H1 (cell line): Measurements from ENCODE around the gene IQSEC3. TPM values are rescaled to one million over a fixed set of nuclear protein-coding genes. Genes with fewer than 3 reads are reported as not detected.

Source experiments
- CTCF ChIA-PET: fragments of 300-600 bp; sonication (Branson Sonifier 250); formaldehyde crosslinking; loops from one replicate; lab custom pipeline; 2021; ENCODE audit not compliant: partially characterized antibody; lab: Charles Lee
- POLR2A ChIA-PET: fragments of 300-600 bp; sonication (Branson Sonifier 250); formaldehyde crosslinking; loops from one replicate; lab custom pipeline; 2021; ENCODE audit warnings: inconsistent platforms; ENCODE audit not compliant: partially characterized antibody; lab: Charles Lee
- DNase-seq, 2 experiments: peaks; one replicate each; pipeline versions ENCODE4 v3.0.0 to v3.0.0-alpha.2; 2010 to 2022; ENCODE audit warnings: low spot score in 2 of 2, low read depth in 1 of 2, mixed read lengths in 1 of 2
- FAIRE-seq: peaks from 2 replicates; lab custom pipeline; 2011; peaks lifted over from hg19 to GRCh38; lab: Jason Lieb, UNC
- H2AFZ ChIP-seq: 2 replicates; pipeline ENCODE4 v1.8.1; 2012; ENCODE audit warnings: low read length, inconsistent platforms
- H2AK5ac ChIP-seq: 2 replicates; pipeline ENCODE4 v1.6.1; 2013; ENCODE audit warnings: low read depth, low read length
- H2BK120ac ChIP-seq: replicated peaks from 2 replicates; pipeline ENCODE3; 2013; ENCODE audit warnings: low read depth, low read length, inconsistent platforms
- H2BK12ac ChIP-seq: 2 replicates; pipeline ENCODE4 v1.6.1; 2013; ENCODE audit warnings: low read depth, low read length
- H2BK15ac ChIP-seq: 2 replicates; pipeline ENCODE4 v1.6.1; 2013; ENCODE audit warnings: low read length
- H2BK20ac ChIP-seq: 2 replicates; pipeline ENCODE4 v1.6.1; 2013; ENCODE audit warnings: low read length
- H2BK5ac ChIP-seq: 2 replicates; pipeline ENCODE4 v1.6.1; 2013; ENCODE audit warnings: low read depth, low read length
- H3K14ac ChIP-seq: 2 replicates; pipeline ENCODE4 v1.6.1; 2013; ENCODE audit warnings: inconsistent platforms; ENCODE audit not compliant: insufficient read length
- H3K18ac ChIP-seq: 2 replicates; pipeline ENCODE4 v1.6.1; 2013; ENCODE audit warnings: low read length; ENCODE audit errors: extremely low read depth
- H3K23ac ChIP-seq: 2 replicates; pipeline ENCODE4 v1.6.1; 2013; ENCODE audit warnings: inconsistent platforms; ENCODE audit not compliant: insufficient read length
- H3K23me2 ChIP-seq: 2 replicates; pipeline ENCODE4 v1.6.1; 2013; ENCODE audit warnings: low read depth, low read length
- H3K27ac ChIP-seq: 2 replicates; pipeline ENCODE4 v1.6.1; 2011; ENCODE audit warnings: low read depth, low read length, inconsistent platforms
- H3K27me3 ChIP-seq, 4 experiments: replicated peaks in 1 of 4; 1 replicate in 1 of 4; 2 replicates in 3 of 4; pipeline versions ENCODE4 v1.6.1 to v1.8.1; 2011 to 2013; ENCODE audit warnings: low read length in 3 of 4, mild to moderate bottlenecking in 3 of 4, inconsistent platforms in 2 of 4, mixed read lengths in 2 of 4, moderate library complexity in 1 of 4; ENCODE audit not compliant: control insufficient read depth in 3 of 4, insufficient read depth in 3 of 4; ENCODE audit errors: extremely low read depth in 1 of 4
- H3K36me3 ChIP-seq, 4 experiments: 2 replicates each; pipeline versions ENCODE4 v1.6.1 to v1.8.1; 2011 to 2013; ENCODE audit warnings: mild to moderate bottlenecking in 4 of 4, low read length in 3 of 4, moderate library complexity in 2 of 4, control low read depth in 1 of 4, inconsistent platforms in 1 of 4; ENCODE audit not compliant: insufficient read depth in 4 of 4, control insufficient read depth in 2 of 4
- H3K4ac ChIP-seq: replicated peaks from 2 replicates; pipeline ENCODE3; 2013; ENCODE audit warnings: low read length, low read depth, mixed read lengths, inconsistent platforms; ENCODE audit not compliant: insufficient read length
- H3K4me1 ChIP-seq, 4 experiments: replicated peaks in 1 of 4; 1 replicate in 1 of 4; 2 replicates in 3 of 4; pipeline versions ENCODE4 v1.6.1 to v1.8.1; 2011 to 2013; ENCODE audit warnings: low read length in 3 of 4, inconsistent platforms in 2 of 4, mixed read lengths in 1 of 4; ENCODE audit not compliant: insufficient read depth in 4 of 4, control insufficient read depth in 3 of 4
- H3K4me2 ChIP-seq, 2 experiments: 2 replicates each; pipeline versions ENCODE4 v1.6.1 to v1.8.1; 2011 to 2013; ENCODE audit warnings: low read depth in 2 of 2, low read length in 2 of 2, control low read depth in 1 of 2, inconsistent platforms in 1 of 2, mild to moderate bottlenecking in 1 of 2; ENCODE audit not compliant: insufficient read depth in 1 of 2
- H3K4me3 ChIP-seq, 4 experiments: fragments of 200-600, 300-600 bp in 1 of 4; sonication (generic), shearing (Covaris generic), sonication (Bioruptor Twin) in 1 of 4; 2 replicates each; pipeline versions ENCODE4 v1.5.1 to v1.8.1; 2011 to 2016; ENCODE audit warnings: low read length in 4 of 4, low read depth in 3 of 4, control low read depth in 2 of 4, inconsistent platforms in 2 of 4, mild to moderate bottlenecking in 2 of 4, mixed read lengths in 1 of 4, moderate library complexity in 1 of 4; ENCODE audit not compliant: insufficient read depth in 2 of 4; ENCODE audit errors: extremely low read depth in 1 of 4
- H3K56ac ChIP-seq: replicated peaks from 2 replicates; pipeline ENCODE3; 2013; ENCODE audit warnings: low read depth, mild to moderate bottlenecking, mixed read lengths, low read length, inconsistent platforms; ENCODE audit not compliant: insufficient read length
- H3K79me1 ChIP-seq: 2 replicates; pipeline ENCODE4 v1.6.1; 2013; ENCODE audit warnings: low read depth, low read length, control low read depth
- H3K79me2 ChIP-seq, 2 experiments: 2 replicates each; pipeline versions ENCODE4 v1.6.1 to v1.8.1; 2012 to 2013; ENCODE audit warnings: low read length in 2 of 2, mild to moderate bottlenecking in 2 of 2, inconsistent platforms in 1 of 2; ENCODE audit not compliant: insufficient read depth in 2 of 2, control insufficient read depth in 1 of 2
- H3K9ac ChIP-seq, 4 experiments: replicated peaks in 1 of 4; 1 replicate in 1 of 4; 2 replicates in 3 of 4; pipeline versions ENCODE4 v1.6.1 to v1.8.1; 2011 to 2013; ENCODE audit warnings: low read depth in 3 of 4, low read length in 3 of 4, control low read depth in 2 of 4, mild to moderate bottlenecking in 2 of 4, moderate library complexity in 2 of 4, inconsistent platforms in 1 of 4; ENCODE audit errors: extremely low read depth in 1 of 4
- H3K9me3 ChIP-seq, 2 experiments: 2 replicates each; pipeline versions ENCODE4 v1.6.1 to v1.8.1; 2012 to 2013; ENCODE audit warnings: mild to moderate bottlenecking in 2 of 2, moderate library complexity in 2 of 2, control low read depth in 1 of 2, inconsistent platforms in 1 of 2, low read depth in 1 of 2, low read length in 1 of 2, mixed read lengths in 1 of 2; ENCODE audit not compliant: insufficient read depth in 2 of 2
- H4K20me1 ChIP-seq, 2 experiments: replicated peaks in 1 of 2; 2 replicates each; pipeline versions ENCODE3 to v1.8.1; 2011 to 2013; ENCODE audit warnings: inconsistent platforms in 2 of 2, low read length in 2 of 2, mild to moderate bottlenecking in 1 of 2; ENCODE audit not compliant: insufficient read depth in 2 of 2, control insufficient read depth in 1 of 2
- H4K5ac ChIP-seq: 2 replicates; pipeline ENCODE4 v1.6.1; 2013; ENCODE audit warnings: low read length, low read depth, mixed read lengths, inconsistent platforms; ENCODE audit not compliant: insufficient read length
- H4K8ac ChIP-seq: 2 replicates; pipeline ENCODE4 v1.8.0; 2013; ENCODE audit warnings: mild to moderate bottlenecking, moderate library complexity, low read length, inconsistent platforms; ENCODE audit not compliant: insufficient read depth; ENCODE audit errors: extremely low read depth
- H4K91ac ChIP-seq: replicated peaks from 2 replicates; pipeline ENCODE3; 2013; ENCODE audit warnings: low read length, mixed read lengths, inconsistent platforms; ENCODE audit not compliant: insufficient read length
- CREB1 ChIP-seq: IDR thresholded peaks from 2 replicates; pipeline ENCODE4 v1.6.1; 2012; ENCODE audit warnings: inconsistent platforms
- POU5F1 ChIP-seq: IDR thresholded peaks from 2 replicates; pipeline ENCODE4 v1.6.1; 2011; ENCODE audit warnings: low read depth, mild to moderate bottlenecking, low read length, moderate library complexity
- SAP30 ChIP-seq: fragments of 300-600 bp; sonication (generic); IDR thresholded peaks from 2 replicates; pipeline ENCODE4 v1.7.1; 2012; ENCODE audit warnings: low read length, moderate library complexity, mild to moderate bottlenecking, inconsistent platforms; ENCODE audit not compliant: insufficient read depth, insufficient replicate concordance
- USF2 ChIP-seq: IDR thresholded peaks from 2 replicates; pipeline ENCODE4 v1.6.1; 2011; ENCODE audit warnings: low read length, improper control_type of control experiment
- WGBS, 2 experiments: shearing (Covaris generic) in 1 of 2; methylation state at CpG; one replicate each; pipeline versions ENCODE4 v1.1.6 to v1.1.7; 2013 to 2015; ENCODE audit warnings: low lambda C conversion rate in 2 of 2, mixed read lengths in 2 of 2, inconsistent platforms in 1 of 2, low coverage in 1 of 2, missing lambda C conversion rate in 1 of 2; ENCODE audit not compliant: insufficient replicate concordance in 2 of 2, insufficient coverage in 1 of 2, insufficient read length in 1 of 2; ENCODE audit errors: extremely low coverage in 1 of 2, missing lambda C conversion rate in 1 of 2; 5-methylcytosine and 5-hydroxymethylcytosine counted together
- polyA plus RNA-seq, 7 experiments: library from polyadenylated mRNA; depleted of rRNA in 3 of 7; stranded (reverse) in 5 of 7; unstranded in 2 of 7; fragments of >200 nt in 5 of 7; fragments of 200-250 nt in 2 of 7; gene quantifications; 1 replicate in 5 of 7; 2 replicates in 1 of 7; 4 replicates in 1 of 7; pipeline versions ENCODE4 v1.2.1 to v1.2.3, GENCODE V29; 2011 to 2013; ENCODE audit warnings: missing spikeins in 2 of 7, mixed read lengths in 2 of 7
- total RNA-seq: library from RNA; stranded (reverse); fragmentation: NEBNext Ultra II Directional; extraction: Animal tissue kit (Norgen Biotek cat#: 25700); gene quantifications from 2 replicates; pipeline ENCODE4 v1.2.1, GENCODE V29; 2021

The IQSEC3 gene
- total and polyA plus RNA-seq, 2 of the 8 experiments (the other 6 are each of a cell fraction or from before 2014, with no cell fraction given), result 1.2 to 3.1 TPM

- Histone ChIP-seq H2BK5ac (no peak overlapping the region), H3K36me3 (no peaks in the 10 kb centered on the region), H3K27me3 (peaks cover 0 to 7% (median 5%) of the 10 kb centered on the region in 4 experiments; a peak in 6 of 7 replicates), H4K91ac (no peak overlapping the region), H3K4ac (no peak overlapping the region), H3K4me2 (no peak overlapping the region), H2BK15ac (no peak overlapping the region), H3K23me2 (no peaks in the 10 kb centered on the region), H3K56ac (no peak overlapping the region), H3K27ac (no peak overlapping the region), H2BK12ac (no peak overlapping the region), H2AFZ (no peak overlapping the region), H3K9me3 (0 out of 4 replicates have a peak, but pooled peaks cover 0 to 3% of the 10 kb centered on the region in 2 experiments), H3K14ac (no peak overlapping the region), H4K5ac (no peak overlapping the region), H4K8ac (no peak overlapping the region), H2BK20ac (no peak overlapping the region), H3K4me1 (peaks cover 0 to 13% (median 8%) of the 10 kb centered on the region in 4 experiments; a peak in 6 of 7 replicates), H3K9ac (no peak overlapping the region), H3K18ac (no peak overlapping the region), H4K20me1 (no peaks in the 10 kb centered on the region), H3K23ac (no peak overlapping the region), H2BK120ac (no peak overlapping the region), H3K79me2 (no peaks in the 10 kb centered on the region), H3K4me3 (no peak overlapping the region), H2AK5ac (no peak overlapping the region), H3K79me1 (no peaks in the 10 kb centered on the region)
- TF ChIP-seq POU5F1, result no peak
- TF ChIP-seq SAP30, result no peak
- TF ChIP-seq USF2, result no peak
- TF ChIP-seq CREB1, result no peak
- POLR2A ChIA-PET, result no interaction called here
- no peak for FAIRE-seq
- CTCF ChIA-PET, result interaction anchor here (1.5 kb wide), 1 partner anchor 57 kb away, joined by 6 read pairs; no protein-coding TSS in a partner anchor
- DNase-seq, result no peak
- WGBS, 2 experiments, result 64% methylated on average over 1 of the region's 1 CpG; no CpG with 5 or more reads in 1 of the 2 experiments
These were observed 30.0 kb downstream of the IQSEC3 start for GRCh38 chr12:96543-96942.
